Glutamatergic neuron (in vitro differentiated cells): ENCODE data around the gene SGCG. TPM values are rescaled to one million over a fixed set of nuclear protein-coding genes. Genes with fewer than 3 reads are reported as not detected.

Source experiments
- DNase-seq: peaks from one replicate; pipeline ENCODE4 v3.0.0; 2022
- H3K27ac Mint-ChIP-seq: one replicate; pipeline ENCODE4 v1.8.0; 2020; ENCODE audit warnings: mild to moderate bottlenecking, mixed read lengths, inconsistent platforms; ENCODE audit not compliant: unreplicated experiment
- H3K27me3 Mint-ChIP-seq: one replicate; pipeline ENCODE4 v1.8.0; 2020; ENCODE audit warnings: mild to moderate bottlenecking, moderate library complexity, mixed read lengths, inconsistent platforms; ENCODE audit not compliant: unreplicated experiment
- H3K36me3 Mint-ChIP-seq: one replicate; pipeline ENCODE4 v1.8.0; 2020; ENCODE audit warnings: mild to moderate bottlenecking, mixed read lengths, inconsistent platforms; ENCODE audit not compliant: unreplicated experiment
- H3K4me1 Mint-ChIP-seq: one replicate; pipeline ENCODE4 v1.8.0; 2020; ENCODE audit warnings: mild to moderate bottlenecking, low read depth, mixed read lengths, inconsistent platforms; ENCODE audit not compliant: unreplicated experiment
- H3K4me3 Mint-ChIP-seq: one replicate; pipeline ENCODE4 v1.8.0; 2020; ENCODE audit warnings: mild to moderate bottlenecking, mixed read lengths, inconsistent platforms; ENCODE audit not compliant: unreplicated experiment
- H3K9me3 Mint-ChIP-seq: one replicate; pipeline ENCODE4 v1.8.0; 2020; ENCODE audit warnings: mild to moderate bottlenecking, moderate library complexity, mixed read lengths, inconsistent platforms; ENCODE audit not compliant: unreplicated experiment
- CTCF ChIP-seq: fragments of 200-600 bp; sonication (generic); IDR thresholded peaks from one replicate; pipeline ENCODE4 v1.5.0; 2021; ENCODE audit not compliant: partially characterized antibody, unreplicated experiment
- total RNA-seq: library from RNA; stranded (reverse); fragmentation: NEBNext Ultra II Directional; extraction: Animal tissue kit (Norgen Biotek cat#: 25700); gene quantifications from one replicate; pipeline ENCODE4 v1.2.1, GENCODE V29; 2021; ENCODE audit not compliant: unreplicated experiment

SGCG gene
- total RNA-seq, 1 donor from 2014 or later, result 2.6 TPM

- Mint-ChIP-seq H3K36me3 (no peaks in the 10 kb centered on the region), H3K27ac (no peak overlapping the region), H3K4me1 (peaks cover 4% of the 10 kb centered on the region), H3K4me3 (peak overlapping the region; percentile 94), H3K9me3 (peaks cover 5% of the 10 kb centered on the region), H3K27me3 (peaks cover 16% of the 10 kb centered on the region)
- peak; percentile 82 for DNase-seq
- peak; percentile 82 for TF ChIP-seq CTCF
These were observed 21.5 kb upstream of the SGCG start for GRCh38 chr13:23159205-23159759.

GRCh38 chr13:23159760-23160637 lies 20.8 kb upstream of the SGCG start:
- Mint-ChIP-seq H3K27ac (peak overlapping the region; percentile 19), H3K4me1 (peaks cover 4% of the 10 kb centered on the region), H3K9me3 (peaks cover 5% of the 10 kb centered on the region), H3K4me3 (peak overlapping the region; percentile 94), H3K36me3 (no peaks in the 10 kb centered on the region), H3K27me3 (peaks cover 16% of the 10 kb centered on the region)
- no peak for TF ChIP-seq CTCF
- DNase-seq, result peak; percentile 38

- H3K4me1 Mint-ChIP-seq, result peaks cover 4% of the 10 kb centered on the region
- TF ChIP-seq CTCF, result no peak
- peak overlapping the region; percentile 75 for H3K4me3 Mint-ChIP-seq
- peaks cover 16% of the 10 kb centered on the region for H3K27me3 Mint-ChIP-seq
- peak overlapping the region; percentile 19 for H3K27ac Mint-ChIP-seq
- no peaks in the 10 kb centered on the region for H3K36me3 Mint-ChIP-seq
- DNase-seq, result no peak
- peaks cover 5% of the 10 kb centered on the region for H3K9me3 Mint-ChIP-seq
These were observed 19.9 kb upstream of the SGCG start for GRCh38 chr13:23160638-23161480.

GRCh38 chr13:23161481-23161825 lies 19.3 kb upstream of the SGCG start:
- Mint-ChIP-seq H3K27ac (no peak overlapping the region), H3K27me3 (peaks cover 16% of the 10 kb centered on the region), H3K9me3 (peaks cover 3% of the 10 kb centered on the region), H3K4me1 (peaks cover 4% of the 10 kb centered on the region), H3K4me3 (no peak overlapping the region), H3K36me3 (no peaks in the 10 kb centered on the region)
- no peak for DNase-seq
- no peak for TF ChIP-seq CTCF
